K562 (cell line): ENCODE measurements around the gene CEND1. TPM values are rescaled to one million over a fixed set of nuclear protein-coding genes. Genes with fewer than 3 reads are reported as not detected.

Experiments used
- ATAC-seq: fragments of 200-7000 bp; cut with Tn5 transposase; 3 replicates; pipeline ENCODE4 v1.9.1; 2020; ENCODE audit warnings: moderate library complexity
- BruUV-seq: library from RNA; stranded (reverse); fragments of 400-500 nt; replicated peaks from 2 replicates; lab custom pipeline; 2021; lab: Mats Ljungman, UMichigan
- CTCF ChIA-PET: fragments of 300-600 bp; formaldehyde crosslinking; extraction: SDS; loops from one replicate; lab custom pipeline; 2021; ENCODE audit warnings: low intra/inter-chr PET ratio; lab: Yijun Ruan, JAX
- POLR2A ChIA-PET: fragments of 300-600, 350-650 bp; sonication (Branson Sonifier 250); formaldehyde crosslinking; extraction: SDS; loops from one replicate; lab custom pipeline; 2021; ENCODE audit warnings: antibody characterized with exemption, inconsistent platforms; lab: Yijun Ruan, JAX
- DNase-seq, 4 experiments: peaks; one replicate each; pipeline versions ENCODE4 v3.0.0 to v3.0.0-alpha.2; 2011 to 2018; ENCODE audit warnings: low spot score in 3 of 4, mixed read lengths in 3 of 4; ENCODE audit errors: extremely low read depth in 1 of 4
- FAIRE-seq: peaks from 2 replicates; lab custom pipeline; 2011; peaks lifted over from hg19 to GRCh38; lab: Jason Lieb, UNC
- H2AFZ ChIP-seq: 2 replicates; pipeline ENCODE4 v1.6.0; 2011; ENCODE audit warnings: low read depth, low read length, control low read depth, inconsistent platforms
- H3K27ac ChIP-seq: fragments of 200-600 bp; 3 replicates; pipeline ENCODE4 v1.8.0; 2011; ENCODE audit warnings: low read depth, mild to moderate bottlenecking, control low read depth, inconsistent platforms, low read length, moderate library complexity, mixed read lengths; ENCODE audit errors: extremely low read depth
- H3K27me3 ChIP-seq, 2 experiments: fragments of 300-600 bp in 1 of 2; 2 replicates in 1 of 2; 3 replicates in 1 of 2; pipeline versions ENCODE4 v1.6.0 to v1.8.0; 2011; ENCODE audit warnings: inconsistent platforms in 2 of 2, low read length in 2 of 2, mild to moderate bottlenecking in 1 of 2, mixed read lengths in 1 of 2, moderate library complexity in 1 of 2; ENCODE audit not compliant: control insufficient read depth in 2 of 2, insufficient read depth in 2 of 2
- H3K36me3 ChIP-seq: fragments of 300-600 bp; 3 replicates; pipeline ENCODE4 v1.8.0; 2011; ENCODE audit warnings: mild to moderate bottlenecking, low read length, inconsistent platforms; ENCODE audit not compliant: control insufficient read depth, insufficient read depth
- H3K4me1 ChIP-seq, 2 experiments: fragments of 200-600 bp in 1 of 2; replicated peaks in 1 of 2; 2 replicates in 1 of 2; 3 replicates in 1 of 2; pipeline versions ENCODE4 v1.5.1 to v1.8.0; 2011; ENCODE audit warnings: inconsistent platforms in 2 of 2, low read length in 2 of 2, mild to moderate bottlenecking in 1 of 2, mixed read lengths in 1 of 2, moderate library complexity in 1 of 2; ENCODE audit not compliant: control insufficient read depth in 2 of 2, insufficient read depth in 2 of 2
- H3K4me2 ChIP-seq: 2 replicates; pipeline ENCODE4 v1.6.1; 2011; ENCODE audit warnings: low read length, control low read depth, inconsistent platforms, mixed read lengths; ENCODE audit not compliant: insufficient read depth
- H3K4me3 ChIP-seq: fragments of 200-600 bp; sonication (generic), shearing (Covaris generic); 2 replicates; pipeline ENCODE4 v1.5.1; 2016; ENCODE audit warnings: control low read depth, inconsistent platforms
- H3K79me2 ChIP-seq: fragments of 200-600 bp; 3 replicates; pipeline ENCODE4 v1.8.0; 2011; ENCODE audit warnings: low read length, inconsistent platforms; ENCODE audit not compliant: control insufficient read depth, insufficient read depth
- H3K9ac ChIP-seq, 2 experiments: 2 replicates each; pipeline versions ENCODE4 v1.6.0 to v1.6.1; 2011; ENCODE audit warnings: low read depth in 2 of 2, low read length in 2 of 2, control low read depth in 1 of 2, inconsistent platforms in 1 of 2, mild to moderate bottlenecking in 1 of 2, mixed read lengths in 1 of 2; ENCODE audit not compliant: insufficient read depth in 1 of 2
- H3K9me1 ChIP-seq: one replicate; pipeline ENCODE4 v1.6.0; 2011; ENCODE audit warnings: inconsistent platforms, mild to moderate bottlenecking, low read length, moderate library complexity; ENCODE audit not compliant: control insufficient read depth, insufficient read depth
- H3K9me3 ChIP-seq: replicated peaks from 2 replicates; pipeline ENCODE4 v1.5.1; 2011; ENCODE audit warnings: low read depth, low read length, inconsistent platforms; ENCODE audit not compliant: control insufficient read depth, insufficient read depth
- H4K20me1 ChIP-seq: replicated peaks from 2 replicates; pipeline ENCODE4 v1.6.1; 2011; ENCODE audit warnings: low read length, inconsistent platforms, mixed read lengths; ENCODE audit not compliant: control insufficient read depth, insufficient read depth
- BHLHE40 ChIP-seq: IDR thresholded peaks from 2 replicates; pipeline ENCODE4 v1.6.1; 2011; ENCODE audit warnings: low read length, improper control_type of control experiment
- CBFA2T3 ChIP-seq: fragments of 450-650 bp; IDR thresholded peaks from 2 replicates; pipeline ENCODE4 v1.6.1; 2017
- CHD1 ChIP-seq: fragments of 200-600 bp; sonication (generic); IDR thresholded peaks from one replicate; pipeline ENCODE4 v1.6.1; 2012; ENCODE audit warnings: mild to moderate bottlenecking, moderate library complexity, low read length, inconsistent platforms
- ELK3 ChIP-seq: fragments of 450-650 bp; formaldehyde crosslinking; IDR thresholded peaks from 2 replicates; pipeline ENCODE4 v1.4.0; 2020; ENCODE audit warnings: mild to moderate bottlenecking
- HNRNPL ChIP-seq: fragments of 200-400 bp; formaldehyde crosslinking; IDR thresholded peaks from 2 replicates; pipeline ENCODE4 v1.6.1; 2017; ENCODE audit warnings: low read depth, mild to moderate bottlenecking, low read length
- HNRNPLL ChIP-seq: fragments of 200-400 bp; formaldehyde crosslinking; IDR thresholded peaks from 2 replicates; pipeline ENCODE4 v1.6.1; 2017; ENCODE audit warnings: low read length, low read depth, mild to moderate bottlenecking; ENCODE audit not compliant: poor library complexity, severe bottlenecking
- KDM2B ChIP-seq: fragments of 250-450 bp; sonication (Bioruptor Pico); IDR thresholded peaks from 2 replicates; pipeline ENCODE4 v1.8.0; 2021; ENCODE audit warnings: mild to moderate bottlenecking, moderate library complexity
- MTA1 ChIP-seq: fragments of 450-650 bp; IDR thresholded peaks from 2 replicates; pipeline ENCODE4 v1.6.1; 2017; ENCODE audit warnings: borderline replicate concordance
- OTX1 ChIP-seq: fragments of 450-650 bp; formaldehyde crosslinking; IDR thresholded peaks from 2 replicates; pipeline ENCODE4 v1.4.0; 2022; ENCODE audit warnings: mild to moderate bottlenecking
- RAD21 ChIP-seq, 2 experiments: fragments of 250-450 bp in 1 of 2; fragments of 450-650 bp in 1 of 2; sonication (Bioruptor Pico) in 1 of 2; formaldehyde crosslinking in 1 of 2; IDR thresholded peaks in 1 of 2; conservative IDR thresholded peaks in 1 of 2; 2 replicates each; pipeline versions ENCODE4 v1.4.0 to v1.8.0; 2020 to 2022; ENCODE audit warnings: mild to moderate bottlenecking in 2 of 2, moderate library complexity in 1 of 2
- SIN3A ChIP-seq, 2 experiments: fragments of 150-350 bp in 1 of 2; IDR thresholded peaks; 2 replicates each; pipeline ENCODE4 v1.6.1; 2011 to 2016; ENCODE audit warnings: borderline replicate concordance in 2 of 2, low read depth in 2 of 2, low read length in 2 of 2, mild to moderate bottlenecking in 2 of 2, moderate library complexity in 2 of 2; ENCODE audit not compliant: control insufficient read depth in 1 of 2
- STAT5A ChIP-seq: IDR thresholded peaks from 2 replicates; pipeline ENCODE4 v1.6.1; 2012; ENCODE audit warnings: low read length, inconsistent platforms, borderline replicate concordance
- TCF7L2 ChIP-seq: fragments of 150-350 bp; IDR thresholded peaks from 2 replicates; pipeline ENCODE4 v1.6.1; 2016; ENCODE audit warnings: low read depth, mild to moderate bottlenecking, low read length, moderate library complexity
- ZBTB11 ChIP-seq, 3 experiments: fragments of 200-800 bp in 1 of 3; fragments of 250-450 bp in 1 of 3; fragments of 450-650 bp in 1 of 3; sonication (Bioruptor Pico) in 1 of 3; sonication (Bioruptor generic) in 1 of 3; formaldehyde crosslinking in 1 of 3; IDR thresholded peaks; 2 replicates each; pipeline versions ENCODE4 v1.6.1 to v1.8.0; 2016 to 2022; ENCODE audit warnings: mild to moderate bottlenecking in 2 of 3, missing genetic modification characterization in 2 of 3, missing compliant biosample characterization in 1 of 3, moderate library complexity in 1 of 3
- ZFX ChIP-seq: sonication (generic); formaldehyde crosslinking; IDR thresholded peaks from 2 replicates; pipeline ENCODE4 v1.8.0; 2022; ENCODE audit warnings: mild to moderate bottlenecking, missing genetic modification reagents, moderate library complexity
- ZNF121 ChIP-seq: sonication (generic); formaldehyde crosslinking; conservative IDR thresholded peaks from 2 replicates; pipeline ENCODE4 v1.8.0; 2022; ENCODE audit warnings: missing genetic modification reagents
- ZNF644 ChIP-seq: fragments of 200-800 bp; sonication (Bioruptor generic); IDR thresholded peaks from 2 replicates; pipeline ENCODE4 v1.6.1; 2016; ENCODE audit warnings: low read depth, missing genetic modification characterization, missing compliant biosample characterization
- ZNF76 ChIP-seq: fragments of 250-450 bp; sonication (Bioruptor Pico); IDR thresholded peaks from 2 replicates; pipeline ENCODE4 v1.4.0; 2020; ENCODE audit warnings: mild to moderate bottlenecking, moderate library complexity, borderline replicate concordance
- WGBS: fragments of 100-300 bp; shearing (Covaris generic); methylation state at CpG from one replicate; pipeline ENCODE4 v1.1.6; 2016; ENCODE audit warnings: low coverage, mixed read lengths; ENCODE audit not compliant: insufficient coverage; ENCODE audit errors: missing lambda C conversion rate; 5-methylcytosine and 5-hydroxymethylcytosine counted together
- in situ Hi-C: fragments of 300-500 bp; cut with MboI; formaldehyde crosslinking; loops from 4 replicates; pipeline ENCODE4 v1.15.0; 2018; ENCODE audit warnings: inconsistent platforms, mixed read lengths
- intact Hi-C: fragments of 100-400 bp; cut with micrococcal nuclease; formaldehyde crosslinking; loops from 2 replicates; pipeline ENCODE4 v1.14.2; 2022
- polyA plus RNA-seq, 8 experiments: library from polyadenylated mRNA; depleted of rRNA in 4 of 8; stranded (reverse) in 5 of 8; unstranded in 3 of 8; fragments of >200 nt; fragmentation: Nextera tagmentation in 2 of 8; fragmentation: Illumina TruSeq in 1 of 8; extraction: Ambion mirVana in 2 of 8; extraction: Trizol in 1 of 8; gene quantifications; 2 replicates each; pipeline versions ENCODE4 v1.2.1 to v1.2.3, GENCODE V29; 2011 to 2014; ENCODE audit warnings: inconsistent platforms in 1 of 8, missing spikeins in 1 of 8
- total RNA-seq, 7 experiments: library from RNA; depleted of rRNA in 6 of 7; stranded (reverse); fragments of >200 nt in 6 of 7; fragmentation: Illumina TruSeq in 2 of 7; extraction: Trizol in 2 of 7; gene quantifications; 2 replicates each; pipeline versions ENCODE4 v1.2.1 to v1.2.3, GENCODE V29; 2011 to 2021; ENCODE audit warnings: low replicate concordance in 1 of 7

Gene CEND1
- total and polyA plus RNA-seq, 9 of the 15 experiments (the other 6 are each of a cell fraction or from before 2014, with no cell fraction given) = 0.13 to 0.18 (median 0.16) TPM; not detected in 6

- H3K4me3 ChIP-seq = no peak overlapping the region
- ATAC-seq (no peak), DNase-seq (no peak), FAIRE-seq (no peak)
- in situ Hi-C loops = no loop called here
- H3K9me3 ChIP-seq = no peaks in the 10 kb centered on the region
- H3K27me3 ChIP-seq = no peaks in the 10 kb centered on the region
- H4K20me1 ChIP-seq = peaks cover 13% of the 10 kb centered on the region
- H3K9me1 ChIP-seq = peaks cover 6% of the 10 kb centered on the region
- H3K27ac ChIP-seq = no peak overlapping the region
- H2AFZ ChIP-seq = no peak overlapping the region
- CTCF ChIA-PET = no interaction called here
- H3K36me3 ChIP-seq = peaks cover 39% of the 10 kb centered on the region; the same call in 1 of the 3 replicates
- BruUV-seq = no TSS peak
- no peak overlapping the region for H3K4me2 ChIP-seq
- H3K9ac ChIP-seq = no peak overlapping the region
- H3K79me2 ChIP-seq = peaks cover 28% of the 10 kb centered on the region
- WGBS = 97% methylated on average over 6 of the region's 59 CpGs
- POLR2A ChIA-PET = interaction anchor here (0.6 to 1.9 kb wide), 5 partner anchors 8 to 33 kb away, joined by 3 to 6 read pairs (median 3); partner anchors contain the start of gene RPLP2
- intact Hi-C loops = no loop called here
- peaks cover 28 to 92% of the 10 kb centered on the region in 2 experiments for H3K4me1 ChIP-seq
- TF ChIP-seq CHD1 (no peak), RAD21 (CRISPR knock-in tag; conservative IDR thresholded peaks at IDR 0.05 in 1 of 2, IDR thresholded peaks at IDR 0.05 in 1 of 2) (no peak), OTX1 (no peak), ZBTB11 (CRISPR knock-in tag; IDR thresholded peaks at IDR 0.05) (no peak), ZNF644 (tag) (no peak), BHLHE40 (no peak), KDM2B (CRISPR knock-in tag) (no peak), CBFA2T3 (no peak), ELK3 (CRISPR knock-in tag) (no peak), ZNF76 (CRISPR knock-in tag) (no peak), HNRNPL (peak; percentile 57; the same call in 1 of the 2 replicates), MTA1 (no peak), STAT5A (no peak), ZNF121 (CRISPR knock-in tag) (no peak), HNRNPLL (no peak), ZFX (no peak), SIN3A (IDR thresholded peaks at IDR 0.05; ENCODE audit: borderline replicate concordance in 2 of 2, control insufficient read depth in 1 of 2, low read depth in 2 of 2, low read length in 2 of 2) (no peak), TCF7L2 (no peak)
Observed at GRCh38 chr11:824292-824880, 34.5 kb upstream of the CEND1 start.
